Astrocyte of the cerebellum (primary cell): ENCODE results near the gene SPARCL1.

Source experiments
- DNase-seq: peaks from one replicate; pipeline ENCODE4 v3.0.0-alpha.2; 2011; ENCODE audit warnings: low read depth
- H3K4me3 ChIP-seq: 2 replicates; pipeline ENCODE4 v1.5.1; 2011; ENCODE audit warnings: mild to moderate bottlenecking, low read depth, low read length, moderate library complexity
- in situ Hi-C: cut with HindIII; loops from 2 replicates; pipeline ENCODE4 v1.10.0; 2017; ENCODE audit warnings: low sequenced_read_pairs
- TF ChIP-seq, protein P1 (sequence below): IDR thresholded peaks from 2 replicates; pipeline ENCODE4 v1.5.1; 2012; ENCODE audit warnings: low read length, low read depth, moderate library complexity, mild to moderate bottlenecking; ENCODE audit errors: missing control alignments

SPARCL1 gene

DNA sequence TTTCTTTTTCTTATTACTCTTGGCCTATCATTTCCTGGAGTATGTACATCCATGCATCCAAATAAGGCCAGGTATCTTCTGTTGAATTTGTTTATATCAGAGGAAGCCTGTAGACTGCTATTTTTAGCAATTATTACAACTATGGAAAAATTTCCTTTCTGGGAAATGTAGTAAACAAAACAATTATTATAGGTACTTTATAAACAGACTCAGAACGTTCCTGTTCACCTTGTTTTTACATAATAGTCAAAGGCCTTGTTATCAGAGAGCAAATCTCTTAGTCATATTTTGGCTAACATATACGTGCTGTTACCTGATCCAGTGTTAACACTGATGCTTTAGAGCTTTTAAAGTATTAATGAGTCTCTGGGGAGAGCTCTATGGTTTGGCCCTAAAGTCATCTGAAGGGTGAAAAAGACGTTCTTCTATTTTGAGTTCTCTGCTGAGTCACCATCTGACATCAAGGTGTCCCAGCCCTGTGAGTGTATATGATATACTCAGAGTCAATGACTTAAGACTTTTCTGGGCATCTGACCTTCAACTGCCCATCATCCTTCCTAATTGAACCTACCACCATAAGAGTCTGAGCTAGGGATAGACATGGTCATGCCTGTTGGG, 7.3 kb downstream of the SPARCL1 start:
- no peak overlapping the region for H3K4me3 ChIP-seq
- TF ChIP-seq, protein P1, sequence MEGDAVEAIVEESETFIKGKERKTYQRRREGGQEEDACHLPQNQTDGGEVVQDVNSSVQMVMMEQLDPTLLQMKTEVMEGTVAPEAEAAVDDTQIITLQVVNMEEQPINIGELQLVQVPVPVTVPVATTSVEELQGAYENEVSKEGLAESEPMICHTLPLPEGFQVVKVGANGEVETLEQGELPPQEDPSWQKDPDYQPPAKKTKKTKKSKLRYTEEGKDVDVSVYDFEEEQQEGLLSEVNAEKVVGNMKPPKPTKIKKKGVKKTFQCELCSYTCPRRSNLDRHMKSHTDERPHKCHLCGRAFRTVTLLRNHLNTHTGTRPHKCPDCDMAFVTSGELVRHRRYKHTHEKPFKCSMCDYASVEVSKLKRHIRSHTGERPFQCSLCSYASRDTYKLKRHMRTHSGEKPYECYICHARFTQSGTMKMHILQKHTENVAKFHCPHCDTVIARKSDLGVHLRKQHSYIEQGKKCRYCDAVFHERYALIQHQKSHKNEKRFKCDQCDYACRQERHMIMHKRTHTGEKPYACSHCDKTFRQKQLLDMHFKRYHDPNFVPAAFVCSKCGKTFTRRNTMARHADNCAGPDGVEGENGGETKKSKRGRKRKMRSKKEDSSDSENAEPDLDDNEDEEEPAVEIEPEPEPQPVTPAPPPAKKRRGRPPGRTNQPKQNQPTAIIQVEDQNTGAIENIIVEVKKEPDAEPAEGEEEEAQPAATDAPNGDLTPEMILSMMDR = no peak
- in situ Hi-C loops = no loop called here
- DNase-seq = peak; percentile 16

GRCh38 chr4:87521319-87521718, 7.9 kb downstream of the SPARCL1 start:
- TF ChIP-seq, protein P1 = no peak
- no peak for DNase-seq
- in situ Hi-C loops = no loop called here
- no peak overlapping the region for H3K4me3 ChIP-seq

DNA sequence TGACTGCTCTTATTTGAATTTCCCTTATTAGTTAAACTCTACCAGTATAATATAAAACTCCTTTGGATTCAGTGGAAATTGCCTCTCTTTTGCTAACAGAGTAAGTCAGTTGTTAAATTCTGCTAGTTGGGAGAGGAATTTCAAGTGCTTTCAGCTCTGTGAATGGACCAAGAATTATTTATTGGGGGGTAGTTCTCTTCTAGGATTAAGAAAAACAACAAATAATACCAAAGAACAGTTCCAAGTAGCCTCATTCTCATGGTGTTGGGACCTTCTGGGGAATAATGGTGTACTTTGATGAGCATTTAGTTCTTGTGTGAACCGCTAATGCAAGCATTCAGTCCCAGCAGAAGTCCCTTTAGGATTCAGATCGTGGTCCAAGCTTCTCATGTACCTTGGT, 11.6 kb downstream of the SPARCL1 start:
- TF ChIP-seq, protein P1 = no peak
- no peak overlapping the region for H3K4me3 ChIP-seq
- in situ Hi-C loops = no loop called here
- no peak for DNase-seq

- no peak overlapping the region for H3K4me3 ChIP-seq
- DNase-seq = no peak
- in situ Hi-C loops = no loop called here
- TF ChIP-seq, protein P1 = no peak
Observed at GRCh38 chr4:87516683-87517082, 12.5 kb downstream of the SPARCL1 start.

DNA sequence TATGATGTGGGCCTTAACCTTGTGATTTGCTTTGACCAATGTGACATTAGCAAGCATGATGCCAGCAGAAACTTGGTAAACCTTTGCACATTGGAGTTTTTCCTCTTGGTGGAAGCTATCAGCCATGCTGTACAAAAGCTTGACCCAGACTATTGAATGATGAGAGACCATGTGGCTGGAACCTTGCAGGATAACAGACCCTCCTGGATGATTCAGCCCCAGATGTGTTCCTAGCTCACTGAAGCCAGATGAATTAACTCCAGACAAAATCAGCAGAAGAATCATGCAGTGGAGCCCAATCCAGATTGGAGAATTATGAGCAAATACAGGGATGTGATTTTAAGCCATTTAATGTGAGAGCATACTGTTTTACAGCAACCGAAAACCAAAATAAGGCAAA, 16.8 kb downstream of the SPARCL1 start:
- no peak overlapping the region for H3K4me3 ChIP-seq
- no peak for DNase-seq
- TF ChIP-seq, protein P1 = no peak
- in situ Hi-C loops = no loop called here

GRCh38 chr4:87511500-87511899, 17.7 kb downstream of the SPARCL1 start:
- DNase-seq = no peak
- TF ChIP-seq, protein P1 = no peak
- in situ Hi-C loops = no loop called here
- no peak overlapping the region for H3K4me3 ChIP-seq
